IPS-NIHi7 (cell line): ENCODE results near the gene OPRD1.

ENCODE experiments used
- DNase-seq: peaks from one replicate; pipeline ENCODE4 v3.0.0; 2012; ENCODE audit warnings: mixed read lengths; ENCODE audit errors: extremely low spot score

OPRD1 gene

GRCh38 chr1:28883242-28883616 is 71.3 kb downstream of the OPRD1 start:
- DNase-seq = no peak

GRCh38 chr1:28885472-28885877 is 73.5 kb downstream of the OPRD1 start:
- no peak for DNase-seq

- no peak for DNase-seq
These were observed 74.2 kb downstream of the OPRD1 start for GRCh38 chr1:28885977-28886730.

- DNase-seq = peak; percentile 96
These were observed 74.9 kb downstream of the OPRD1 start for GRCh38 chr1:28886731-28887418.

- DNase-seq = no peak
These were observed 75.5 kb downstream of the OPRD1 start for GRCh38 chr1:28887419-28887834.

- DNase-seq = peak; percentile 53
These were observed 76.1 kb downstream of the OPRD1 start for GRCh38 chr1:28887835-28888682.

- DNase-seq = no peak
These were observed 76.9 kb downstream of the OPRD1 start for GRCh38 chr1:28888915-28889314.

GRCh38 chr1:28889357-28889756 is 77.4 kb downstream of the OPRD1 start:
- no peak for DNase-seq

GRCh38 chr1:28890435-28890834 is 78.5 kb downstream of the OPRD1 start:
- DNase-seq = no peak

GRCh38 chr1:28890836-28891235 is 78.9 kb downstream of the OPRD1 start:
- DNase-seq = no peak

- DNase-seq = no peak
These were observed 79.3 kb downstream of the OPRD1 start for GRCh38 chr1:28891256-28891655.

GRCh38 chr1:28893403-28894102 is 81.6 kb downstream of the OPRD1 start:
- peak; percentile 66 for DNase-seq

GRCh38 chr1:28894785-28895184 is 82.8 kb downstream of the OPRD1 start:
- no peak for DNase-seq

- DNase-seq = no peak
These were observed 84.1 kb downstream of the OPRD1 start for GRCh38 chr1:28895896-28896608.

- no peak for DNase-seq
These were observed 84.6 kb downstream of the OPRD1 start for GRCh38 chr1:28896609-28896986.

- DNase-seq = no peak
These were observed 85.8 kb downstream of the OPRD1 start for GRCh38 chr1:28897789-28898188.

GRCh38 chr1:28898405-28898881 is 86.5 kb downstream of the OPRD1 start:
- DNase-seq = no peak

- no peak for DNase-seq
These were observed 87.3 kb downstream of the OPRD1 start for GRCh38 chr1:28899267-28899666.

GRCh38 chr1:28900562-28900961 is 88.6 kb downstream of the OPRD1 start:
- DNase-seq = no peak

- DNase-seq = no peak
These were observed 90.8 kb downstream of the OPRD1 start for GRCh38 chr1:28902738-28903137.
